SK-N-SH treated with all-trans-retinoic acid at 6 μM for 48 hours (cell line): Measurements from ENCODE around the gene DOLPP1.

Experiments used
- ATAC-seq: fragments of 200-7000 bp; cut with Tn5 transposase; 3 replicates; pipeline ENCODE4 v1.9.1; 2020; ENCODE audit warnings: mild to moderate bottlenecking, moderate library complexity
- ARNTL ChIP-seq: fragments of 450-650 bp; formaldehyde crosslinking; IDR thresholded peaks from 2 replicates; pipeline ENCODE4 v1.5.0; 2020; ENCODE audit warnings: low read depth, mild to moderate bottlenecking, moderate library complexity, borderline replicate concordance
- BACH2 ChIP-seq: fragments of 250-450 bp; sonication (Bioruptor Pico); IDR thresholded peaks from 2 replicates; pipeline ENCODE4 v1.9.0; 2021; ENCODE audit warnings: mild to moderate bottlenecking, borderline replicate concordance
- CREB5 ChIP-seq: fragments of 250-450 bp; sonication (Bioruptor Pico); IDR thresholded peaks from 2 replicates; pipeline ENCODE4 v1.5.1; 2020; ENCODE audit warnings: low read depth, mild to moderate bottlenecking, moderate library complexity
- CSDC2 ChIP-seq: fragments of 250-450 bp; sonication (Bioruptor Pico); IDR thresholded peaks from 2 replicates; pipeline ENCODE4 v1.5.0; 2020; ENCODE audit warnings: mild to moderate bottlenecking, moderate library complexity
- CSRNP3 ChIP-seq: fragments of 250-450 bp; sonication (Bioruptor Pico); IDR thresholded peaks from 2 replicates; pipeline ENCODE4 v1.5.1; 2021; ENCODE audit warnings: mild to moderate bottlenecking, moderate library complexity
- GLIS3 ChIP-seq: fragments of 250-450 bp; sonication (Bioruptor Pico); IDR thresholded peaks from 2 replicates; pipeline ENCODE4 v1.5.0; 2020; ENCODE audit warnings: mild to moderate bottlenecking, moderate library complexity
- ISL1 ChIP-seq: fragments of 250-450 bp; sonication (Bioruptor Pico); IDR thresholded peaks from 2 replicates; pipeline ENCODE4 v2.1.2; 2022; ENCODE audit warnings: mild to moderate bottlenecking, moderate library complexity
- OSR1 ChIP-seq: fragments of 250-450 bp; sonication (Bioruptor Pico); IDR thresholded peaks from 2 replicates; pipeline ENCODE4 v1.8.0; 2022; ENCODE audit warnings: moderate library complexity, mild to moderate bottlenecking, inconsistent platforms
- POU6F1 ChIP-seq: fragments of 250-450 bp; sonication (Bioruptor Pico); IDR thresholded peaks from 2 replicates; pipeline ENCODE4 v1.8.0; 2021; ENCODE audit warnings: low read depth, mild to moderate bottlenecking, moderate library complexity, borderline replicate concordance
- RARB ChIP-seq: fragments of 250-450 bp; sonication (Bioruptor Pico); IDR thresholded peaks from 2 replicates; pipeline ENCODE4 v1.8.0; 2021; ENCODE audit warnings: mild to moderate bottlenecking, moderate library complexity
- TCF4 ChIP-seq: fragments of 250-450 bp; sonication (Bioruptor Pico); IDR thresholded peaks from 2 replicates; pipeline ENCODE4 v1.8.0; 2021; ENCODE audit warnings: mild to moderate bottlenecking, moderate library complexity, borderline replicate concordance
- TOX ChIP-seq: fragments of 250-450 bp; sonication (Bioruptor Pico); IDR thresholded peaks from 2 replicates; pipeline ENCODE4 v1.8.0; 2021; ENCODE audit warnings: mild to moderate bottlenecking, moderate library complexity, borderline replicate concordance
- TSHZ2 ChIP-seq: fragments of 250-450 bp; sonication (Bioruptor Pico); IDR thresholded peaks from 2 replicates; pipeline ENCODE4 v1.5.0; 2020; ENCODE audit warnings: mild to moderate bottlenecking, moderate library complexity
- ZC3H10 ChIP-seq: fragments of 250-450 bp; sonication (Bioruptor Pico); IDR thresholded peaks from 2 replicates; pipeline ENCODE4 v1.5.1; 2021; ENCODE audit warnings: mild to moderate bottlenecking, moderate library complexity
- ZFP30 ChIP-seq: fragments of 450-650 bp; formaldehyde crosslinking; IDR thresholded peaks from 2 replicates; pipeline ENCODE4 v1.5.0; 2022; ENCODE audit warnings: mild to moderate bottlenecking, moderate library complexity
- ZNF565 ChIP-seq: fragments of 450-650 bp; formaldehyde crosslinking; conservative IDR thresholded peaks from 2 replicates; pipeline ENCODE4 v1.5.0; 2020; ENCODE audit warnings: low read depth, mild to moderate bottlenecking, moderate library complexity
- ZNF70 ChIP-seq: fragments of 450-650 bp; formaldehyde crosslinking; IDR thresholded peaks from 2 replicates; pipeline ENCODE4 v1.5.0; 2020; ENCODE audit warnings: mild to moderate bottlenecking, moderate library complexity
- ZNF8 ChIP-seq: fragments of 450-650 bp; formaldehyde crosslinking; IDR thresholded peaks from 2 replicates; pipeline ENCODE4 v1.5.0; 2020; ENCODE audit warnings: mild to moderate bottlenecking, moderate library complexity
- TF ChIP-seq, protein P1 (sequence below): fragments of 250-450 bp; sonication (Bioruptor Pico); IDR thresholded peaks from 2 replicates; pipeline ENCODE4 v1.8.0; 2020; ENCODE audit warnings: mild to moderate bottlenecking, moderate library complexity, borderline replicate concordance

DOLPP1 gene

GRCh38 chr9:129108805-129109536, 28.1 kb downstream of the DOLPP1 start:
- ATAC-seq, result no peak
- TF ChIP-seq CSDC2 (CRISPR knock-in tag) (no peak), CREB5 (CRISPR knock-in tag) (no peak), ZC3H10 (CRISPR knock-in tag) (no peak), TSHZ2 (CRISPR knock-in tag) (no peak), CSRNP3 (CRISPR knock-in tag) (no peak), RARB (no peak), OSR1 (CRISPR knock-in tag) (no peak), GLIS3 (CRISPR knock-in tag) (no peak), ZNF70 (no peak), ISL1 (CRISPR knock-in tag) (no peak), ZNF8 (CRISPR knock-in tag) (no peak), POU6F1 (no peak), TOX (CRISPR knock-in tag) (no peak)
- TF ChIP-seq, all 23 proteins: peak for 0

DNA sequence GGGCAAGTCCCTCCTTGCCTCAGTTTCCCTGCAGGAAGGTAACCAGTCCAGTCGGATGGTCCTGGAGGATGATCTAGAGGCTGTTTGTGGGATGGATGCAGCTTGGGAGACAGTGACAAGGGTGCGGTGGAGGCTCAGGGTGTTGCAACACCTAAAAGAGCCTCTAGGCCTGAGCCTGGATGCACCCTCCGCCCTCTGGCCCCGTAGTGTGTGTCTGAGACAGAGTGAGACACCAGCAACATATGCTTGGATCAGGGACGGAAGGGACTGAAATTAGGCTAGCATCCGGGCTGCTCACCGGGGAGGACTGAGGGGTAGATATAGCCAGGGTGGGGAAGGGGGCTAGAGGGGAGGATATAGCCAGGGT, 28.6 kb downstream of the DOLPP1 start:
- ATAC-seq, result no peak
- TF ChIP-seq OSR1 (CRISPR knock-in tag), result no peak
- TF ChIP-seq RARB, result no peak
- no peak for TF ChIP-seq CSDC2 (CRISPR knock-in tag)
- no peak for TF ChIP-seq ZFP30 (CRISPR knock-in tag)
- no peak for TF ChIP-seq ZNF565 (CRISPR knock-in tag)

- ATAC-seq, result peak; percentile 50
- no peak for TF ChIP-seq TSHZ2 (CRISPR knock-in tag)
- TF ChIP-seq ARNTL, result no peak
- no peak for TF ChIP-seq ZC3H10 (CRISPR knock-in tag)
- TF ChIP-seq BACH2 (CRISPR knock-in tag), result no peak
- no peak for TF ChIP-seq TCF4 (CRISPR knock-in tag)
- TF ChIP-seq POU6F1, result no peak
- TF ChIP-seq CSRNP3 (CRISPR knock-in tag), result no peak
- no peak for TF ChIP-seq OSR1 (CRISPR knock-in tag)
- TF ChIP-seq, protein P1, sequence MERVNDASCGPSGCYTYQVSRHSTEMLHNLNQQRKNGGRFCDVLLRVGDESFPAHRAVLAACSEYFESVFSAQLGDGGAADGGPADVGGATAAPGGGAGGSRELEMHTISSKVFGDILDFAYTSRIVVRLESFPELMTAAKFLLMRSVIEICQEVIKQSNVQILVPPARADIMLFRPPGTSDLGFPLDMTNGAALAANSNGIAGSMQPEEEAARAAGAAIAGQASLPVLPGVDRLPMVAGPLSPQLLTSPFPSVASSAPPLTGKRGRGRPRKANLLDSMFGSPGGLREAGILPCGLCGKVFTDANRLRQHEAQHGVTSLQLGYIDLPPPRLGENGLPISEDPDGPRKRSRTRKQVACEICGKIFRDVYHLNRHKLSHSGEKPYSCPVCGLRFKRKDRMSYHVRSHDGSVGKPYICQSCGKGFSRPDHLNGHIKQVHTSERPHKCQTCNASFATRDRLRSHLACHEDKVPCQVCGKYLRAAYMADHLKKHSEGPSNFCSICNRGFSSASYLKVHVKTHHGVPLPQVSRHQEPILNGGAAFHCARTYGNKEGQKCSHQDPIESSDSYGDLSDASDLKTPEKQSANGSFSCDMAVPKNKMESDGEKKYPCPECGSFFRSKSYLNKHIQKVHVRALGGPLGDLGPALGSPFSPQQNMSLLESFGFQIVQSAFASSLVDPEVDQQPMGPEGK (CRISPR knock-in tag), result no peak
- TF ChIP-seq ZNF8 (CRISPR knock-in tag), result no peak
Observed at GRCh38 chr9:129109952-129110739, 29.2 kb downstream of the DOLPP1 start.
